GM23338 (cell line): Measurements from ENCODE around the gene FYCO1. TPM values are rescaled to one million over a fixed set of nuclear protein-coding genes. Genes with fewer than 3 reads are reported as not detected.

Experiments used
- ATAC-seq: fragments of 200-7000 bp; cut with Tn5 transposase; 3 replicates; pipeline ENCODE4 v1.9.1; 2020
- DNase-seq: peaks from one replicate; pipeline ENCODE4 v3.0.0-alpha.2; 2015; ENCODE audit warnings: low spot score
- H2AFZ ChIP-seq: fragments of 200-600 bp; sonication (generic); 2 replicates; pipeline ENCODE4 v1.8.0; 2016; ENCODE audit warnings: antibody characterized with exemption, mild to moderate bottlenecking, moderate library complexity
- H3F3A ChIP-seq: fragments of 200-600 bp; sonication (generic); replicated peaks from 2 replicates; pipeline ENCODE4 v1.8.0; 2017; ENCODE audit warnings: antibody characterized with exemption, mixed run types, low read depth
- H3K27ac ChIP-seq: fragments of 200-600 bp; sonication (generic); 2 replicates; pipeline ENCODE4 v1.6.1; 2016; ENCODE audit warnings: low read depth
- H3K27me3 ChIP-seq: fragments of 200-600 bp; sonication (generic); 2 replicates; pipeline ENCODE4 v1.8.0; 2016; ENCODE audit warnings: mild to moderate bottlenecking, mixed run types, moderate library complexity; ENCODE audit not compliant: insufficient read depth
- H3K36me3 ChIP-seq: fragments of 200-600 bp; sonication (generic); 2 replicates; pipeline ENCODE4 v1.8.0; 2016; ENCODE audit warnings: mild to moderate bottlenecking; ENCODE audit not compliant: insufficient read depth
- H3K4me1 ChIP-seq: fragments of 200-600 bp; sonication (generic); 2 replicates; pipeline ENCODE4 v1.8.0; 2016; ENCODE audit warnings: mild to moderate bottlenecking, moderate library complexity; ENCODE audit not compliant: insufficient read depth
- H3K4me2 ChIP-seq: fragments of 200-600 bp; sonication (generic); 2 replicates; pipeline ENCODE4 v1.7.1; 2017; ENCODE audit warnings: mixed run types
- H3K4me3 ChIP-seq: fragments of 200-600 bp; sonication (generic); 2 replicates; pipeline ENCODE4 v1.6.1; 2016; ENCODE audit warnings: mixed run types
- H3K79me2 ChIP-seq: fragments of 200-600 bp; sonication (generic); replicated peaks from 2 replicates; pipeline ENCODE4 v1.8.0; 2017; ENCODE audit warnings: mild to moderate bottlenecking; ENCODE audit not compliant: insufficient read depth
- H3K9me2 ChIP-seq: fragments of 200-600 bp; sonication (generic); 2 replicates; pipeline ENCODE4 v1.8.0; 2017; ENCODE audit not compliant: insufficient read depth
- H4K20me1 ChIP-seq: fragments of 200-600 bp; sonication (generic); replicated peaks from 2 replicates; pipeline ENCODE4 v1.8.0; 2017; ENCODE audit warnings: mild to moderate bottlenecking; ENCODE audit not compliant: insufficient read depth
- H3K27ac Mint-ChIP-seq: 2 replicates; pipeline ENCODE4 v1.8.0; 2020; ENCODE audit warnings: inconsistent platforms, mild to moderate bottlenecking, moderate library complexity, mixed read lengths
- H3K27me3 Mint-ChIP-seq: 3 replicates; pipeline ENCODE4 v1.8.0; 2022; ENCODE audit warnings: low read depth, mild to moderate bottlenecking, moderate library complexity, mixed read lengths, inconsistent platforms; ENCODE audit not compliant: insufficient read depth, poor library complexity
- H3K36me3 Mint-ChIP-seq: 3 replicates; pipeline ENCODE4 v1.8.0; 2021; ENCODE audit warnings: low read depth, mild to moderate bottlenecking, inconsistent platforms, moderate library complexity, mixed read lengths
- H3K4me1 Mint-ChIP-seq: 3 replicates; pipeline ENCODE4 v1.8.0; 2020; ENCODE audit warnings: mild to moderate bottlenecking, inconsistent platforms, mixed read lengths
- H3K4me3 Mint-ChIP-seq: 3 replicates; pipeline ENCODE4 v1.8.0; 2021; ENCODE audit warnings: moderate library complexity, mild to moderate bottlenecking, inconsistent platforms, mixed read lengths
- H3K9me3 Mint-ChIP-seq: 3 replicates; pipeline ENCODE4 v1.8.0; 2020; ENCODE audit warnings: moderate library complexity, mild to moderate bottlenecking, inconsistent platforms, mixed read lengths
- CTCF ChIP-seq, 2 experiments: fragments of 200-600 bp in 1 of 2; sonication (generic) in 1 of 2; conservative IDR thresholded peaks; 2 replicates each; pipeline versions ENCODE4 v1.5.1 to v1.6.1; 2016 to 2017; ENCODE audit warnings: antibody characterized with exemption in 2 of 2, low read depth in 2 of 2, mild to moderate bottlenecking in 2 of 2, moderate library complexity in 1 of 2
- ETS1 ChIP-seq: IDR thresholded peaks from 2 replicates; pipeline ENCODE4 v1.6.1; 2016; ENCODE audit warnings: antibody characterized with exemption
- EZH2phosphoT487 ChIP-seq: fragments of 200-600 bp; sonication (generic); IDR thresholded peaks from one replicate; pipeline ENCODE4 v1.8.1; 2018; ENCODE audit warnings: antibody characterized with exemption; ENCODE audit not compliant: unreplicated experiment
- JUNB ChIP-seq: IDR thresholded peaks from one replicate; pipeline ENCODE4 v1.6.1; 2016; ENCODE audit warnings: antibody characterized with exemption; ENCODE audit not compliant: unreplicated experiment
- NANOG ChIP-seq: IDR thresholded peaks from 2 replicates; pipeline ENCODE4 v1.6.1; 2016; ENCODE audit warnings: antibody characterized with exemption, borderline replicate concordance
- ZNF331 ChIP-seq: fragments of 250-450 bp; sonication (Bioruptor Pico); IDR thresholded peaks from 2 replicates; pipeline ENCODE4 v1.5.0; 2020; ENCODE audit warnings: low read depth, mild to moderate bottlenecking, moderate library complexity
- polyA plus RNA-seq: library from polyadenylated mRNA; unstranded; fragments of >200 nt; fragmentation: Nextera tagmentation; extraction: Ambion mirVana; gene quantifications from 2 replicates; pipeline ENCODE4 v1.2.1, GENCODE V29; 2016
- total RNA-seq: library from RNA; depleted of rRNA; stranded (reverse); fragments of >200 nt; shearing (Covaris generic); gene quantifications from 2 replicates; pipeline ENCODE4 v1.2.3, GENCODE V29; 2014

The FYCO1 gene
- total and polyA plus RNA-seq, 2 experiments from 2014 or later: 4.5 to 17.2 TPM

GRCh38 chr3:45907769-45908705, 87.6 kb downstream of the FYCO1 start:
- H3K4me1 ChIP-seq: no peaks in the 10 kb centered on the region
- no peaks in the 10 kb centered on the region for H3F3A ChIP-seq
- Mint-ChIP-seq H3K9me3 (no peaks in the 10 kb centered on the region), H3K36me3 (no peaks in the 10 kb centered on the region), H3K27ac (no peak overlapping the region), H3K4me1 (no peaks in the 10 kb centered on the region), H3K4me3 (no peak overlapping the region), H3K27me3 (peaks cover 9% of the 10 kb centered on the region)
- ATAC-seq (no peak), DNase-seq (no peak)
- H4K20me1 ChIP-seq: no peaks in the 10 kb centered on the region
- H3K9me2 ChIP-seq: peaks cover 6% of the 10 kb centered on the region; the same call in 1 of the 2 replicates
- H2AFZ ChIP-seq: no peak overlapping the region
- no peaks in the 10 kb centered on the region for H3K27me3 ChIP-seq
- H3K36me3 ChIP-seq: no peaks in the 10 kb centered on the region
- H3K27ac ChIP-seq: no peak overlapping the region
- no peaks in the 10 kb centered on the region for H3K79me2 ChIP-seq
- H3K4me3 ChIP-seq: no peak overlapping the region
- TF ChIP-seq EZH2phosphoT487: no peak
- no peak for TF ChIP-seq ZNF331
- TF ChIP-seq ETS1: no peak
- H3K4me2 ChIP-seq: no peak overlapping the region

- H3F3A ChIP-seq: no peaks in the 10 kb centered on the region
- ATAC-seq: peak; percentile 96
- no peaks in the 10 kb centered on the region for H4K20me1 ChIP-seq
- H3K9me2 ChIP-seq: peaks cover 6% of the 10 kb centered on the region; the same call in 1 of the 2 replicates
- no peaks in the 10 kb centered on the region for H3K36me3 Mint-ChIP-seq
- H3K27ac Mint-ChIP-seq: no peak overlapping the region
- H3K36me3 ChIP-seq: no peaks in the 10 kb centered on the region
- H3K79me2 ChIP-seq: no peaks in the 10 kb centered on the region
- no peak overlapping the region for H3K4me2 ChIP-seq
- H3K27me3 ChIP-seq: no peaks in the 10 kb centered on the region
- H3K27ac ChIP-seq: no peak overlapping the region
- DNase-seq: peak; percentile 61
- no peaks in the 10 kb centered on the region for H3K4me1 ChIP-seq
- peaks cover 9% of the 10 kb centered on the region for H3K27me3 Mint-ChIP-seq
- no peaks in the 10 kb centered on the region for H3K9me3 Mint-ChIP-seq
- TF ChIP-seq NANOG: no peak
- no peak for TF ChIP-seq JUNB
- peak; percentile 51 to 72 for TF ChIP-seq CTCF (conservative IDR thresholded peaks at IDR 0.05; ENCODE audit: low read depth in 2 of 2)
- H3K4me1 Mint-ChIP-seq: no peaks in the 10 kb centered on the region
- H3K4me3 Mint-ChIP-seq: no peak overlapping the region
- no peak overlapping the region for H2AFZ ChIP-seq
- H3K4me3 ChIP-seq: no peak overlapping the region
Measured at GRCh38 chr3:45906681-45907407, 88.8 kb downstream of the FYCO1 start.
